SH-SY5Y (cell line): ENCODE data around the gene CDK8.

Experiments used
- GATA2 ChIP-seq: IDR thresholded peaks from 2 replicates; pipeline ENCODE4 v1.6.1; 2011; ENCODE audit warnings: mild to moderate bottlenecking, low read depth, low read length
- GATA3 ChIP-seq: IDR thresholded peaks from 2 replicates; pipeline ENCODE4 v1.6.1; 2011; ENCODE audit warnings: low read depth, mild to moderate bottlenecking, low read length, moderate library complexity

DNA sequence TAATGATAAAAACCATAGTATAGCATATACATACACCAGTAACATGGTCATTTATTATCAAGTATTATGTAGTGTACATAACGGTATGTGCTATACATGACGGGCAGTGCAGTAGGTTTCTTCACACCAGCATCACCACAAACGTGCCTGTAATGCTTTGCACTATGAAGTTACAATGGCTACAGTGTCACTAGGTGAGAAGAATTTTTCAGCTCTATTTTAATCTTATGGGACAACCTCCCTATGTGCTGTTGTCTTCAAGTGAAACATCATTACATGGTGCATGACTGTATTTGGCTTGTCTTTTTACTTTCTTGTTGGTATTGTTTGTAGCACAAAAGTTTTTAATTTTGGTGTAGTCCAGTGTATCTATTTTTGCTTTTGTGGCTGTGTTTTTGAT, 18.7 kb downstream of the CDK8 start:
- no peak for TF ChIP-seq GATA2
- TF ChIP-seq GATA3 = no peak
